Adrenal gland (tissue), 12 donors: ENCODE results near the gene OPCML. TPM values are rescaled to one million over a fixed set of nuclear protein-coding genes. Genes with fewer than 3 reads are reported as not detected.

Experiments
- DNase-seq, 7 donors: peaks; one replicate each; pipeline ENCODE4 v3.0.0-alpha.2; 2019 to 2020
- H3K27ac ChIP-seq, 5 donors: fragments of 200-600 bp; sonication (generic) in 4 of 5; 1 replicate in 3 of 5; 2 replicates in 2 of 5; pipeline versions ENCODE4 v1.5.1 to v1.8.0; 2016 to 2020; ENCODE audit warnings: mild to moderate bottlenecking in 1 of 5
- H3K27me3 ChIP-seq: fragments of 200-600 bp; 2 replicates; pipeline ENCODE4 v1.8.0; 2021
- H3K36me3 ChIP-seq, 2 donors: fragments of 200-600 bp; replicated peaks in 1 of 2; 1 replicate in 1 of 2; 2 replicates in 1 of 2; pipeline versions ENCODE4 v1.5.1 to v1.8.0; 2018 to 2022
- H3K4me1 ChIP-seq, 2 donors: fragments of 200-600 bp; replicated peaks in 1 of 2; 1 replicate in 1 of 2; 2 replicates in 1 of 2; pipeline versions ENCODE4 v1.5.1 to v1.8.0; 2018 to 2021
- H3K4me3 ChIP-seq, 4 donors: fragments of 200-600 bp; sonication (generic) in 3 of 4; one replicate each; pipeline ENCODE4 v1.5.1; 2016 to 2018
- H3K9me3 ChIP-seq, 3 donors: fragments of 200-600 bp; sonication (generic) in 1 of 3; replicated peaks in 1 of 3; 1 replicate in 2 of 3; 2 replicates in 1 of 3; pipeline versions ENCODE4 v1.5.1 to v1.8.0; 2016 to 2021
- CTCF ChIP-seq, 6 experiments: fragments of 450-650 bp in 4 of 6; fragments of 200-600 bp in 2 of 6; sonication (generic) in 1 of 6; IDR thresholded peaks; 1 replicate in 5 of 6; 2 replicates in 1 of 6; pipeline versions ENCODE4 v1.5.1 to v1.8.0; 2016 to 2021; ENCODE audit warnings: antibody characterized with exemption in 6 of 6, mild to moderate bottlenecking in 2 of 6, moderate library complexity in 1 of 6
- POLR2A ChIP-seq, 2 donors: fragments of 450-650 bp; IDR thresholded peaks; one replicate each; pipeline ENCODE4 v1.6.1; 2017; ENCODE audit warnings: antibody characterized with exemption in 2 of 2, mild to moderate bottlenecking in 2 of 2, moderate library complexity in 1 of 2
- WGBS, 4 donors: extraction: QIAGEN DNeasy Blood & Tissue Kit in 2 of 4; methylation state at CpG; one replicate each; pipeline versions ENCODE4 v1.1.5 to v1.1.7; 2013 to 2017; 5-methylcytosine and 5-hydroxymethylcytosine counted together
- intact Hi-C, 2 donors: fragments of 100-400 bp; cut with DNase I; formaldehyde crosslinking; loops; one replicate each; pipeline versions ENCODE4 v1.14.1 to v1.15.0; 2022 to 2023
- polyA plus RNA-seq, 3 donors: library from polyadenylated mRNA; stranded (reverse); fragments of 200-250 nt in 2 of 3; fragments of 350-450 nt in 1 of 3; fragmentation: Illumina TruSeq in 1 of 3; extraction: RNeasy Lipid Tissue Mini Kit (QIAGEN cat#74804) in 1 of 3; gene quantifications; one replicate each; pipeline ENCODE4 v1.2.3, GENCODE V29; 2013 to 2014
- total RNA-seq, 9 donors: library from RNA; depleted of rRNA in 4 of 9; stranded (reverse); fragments of >200 nt in 4 of 9; fragments of 120-200 nt in 1 of 9; fragmentation: NEBNext Ultra II Directional in 1 of 9; extraction: Animal tissue kit (Norgen Biotek cat#: 25700) in 1 of 9; gene quantifications; one replicate each; pipeline versions ENCODE4 v1.1.0 to v1.2.4, GENCODE V29; 2013 to 2023
- donor health status: healthy with polysubstance abuse.
- donor health status: Bipolar disorder and iron deficiency.
- donor health status: DM: yes; HTN: yes; CAD: no.
- donor health status: DM: no; HTN: no; CAD: no.
- donor health status: DM: no; HTN: no; CAD: no.
- donor health status: DM: yes; HTN: yes; CAD: no.

The OPCML gene
- total and polyA plus RNA-seq, 12 donors, result 0.10 to 5.5 (median 0.72) TPM; not detected in 5

GRCh38 chr11:133154781-133155180, 377.5 kb downstream of the OPCML start:
- Histone ChIP-seq H3K27ac (no peak overlapping the region), H3K27me3 (peaks cover 3% of the 10 kb centered on the region), H3K9me3 (no peaks in the 10 kb centered on the region), H3K4me3 (no peak overlapping the region), H3K36me3 (no peaks in the 10 kb centered on the region), H3K4me1 (no peaks in the 10 kb centered on the region)
- no peak for DNase-seq
- WGBS, 4 donors, result 48 to 66% (median 61%) methylated on average over 4 of the region's 4 CpGs
- intact Hi-C loops, result no loop called here
- no peak for TF ChIP-seq CTCF (IDR thresholded peaks at IDR 0.05)
- no peak for TF ChIP-seq POLR2A (IDR thresholded peaks at IDR 0.05)

- TF ChIP-seq CTCF (IDR thresholded peaks at IDR 0.05) (no peak), POLR2A (IDR thresholded peaks at IDR 0.05) (no peak)
- no peak for DNase-seq
- Histone ChIP-seq H3K4me1 (no peaks in the 10 kb centered on the region), H3K4me3 (no peak overlapping the region), H3K36me3 (no peaks in the 10 kb centered on the region), H3K27me3 (peaks cover 3% of the 10 kb centered on the region), H3K9me3 (no peaks in the 10 kb centered on the region), H3K27ac (no peak overlapping the region)
- 53 to 62% (median 56%) methylated on average over 8 of the region's 8 CpGs for WGBS, 4 donors
- intact Hi-C loops, result no loop called here
Measured at GRCh38 chr11:133154076-133154475, 378.2 kb downstream of the OPCML start.

GRCh38 chr11:133153031-133153430, 379.3 kb downstream of the OPCML start:
- Histone ChIP-seq H3K27ac (no peak overlapping the region), H3K4me1 (no peaks in the 10 kb centered on the region), H3K36me3 (no peaks in the 10 kb centered on the region), H3K9me3 (no peaks in the 10 kb centered on the region), H3K4me3 (no peak overlapping the region), H3K27me3 (peaks cover 3% of the 10 kb centered on the region)
- intact Hi-C loops, result no loop called here
- no peak for DNase-seq
- TF ChIP-seq POLR2A (IDR thresholded peaks at IDR 0.05) (no peak), CTCF (IDR thresholded peaks at IDR 0.05) (no peak)
- WGBS, 4 donors, result 55 to 79% (median 62%) methylated on average over 15 to 18 of the region's 18 CpGs

- Histone ChIP-seq H3K9me3 (no peaks in the 10 kb centered on the region), H3K4me1 (no peaks in the 10 kb centered on the region), H3K36me3 (no peaks in the 10 kb centered on the region), H3K27me3 (no peaks in the 10 kb centered on the region), H3K4me3 (no peak overlapping the region), H3K27ac (no peak overlapping the region)
- 42 to 62% (median 45%) methylated on average over 5 of the region's 5 CpGs for WGBS, 4 donors
- DNase-seq, result no peak
- intact Hi-C loops, result no loop called here
- no peak for TF ChIP-seq POLR2A (IDR thresholded peaks at IDR 0.05)
- TF ChIP-seq CTCF (IDR thresholded peaks at IDR 0.05), result no peak
Measured at GRCh38 chr11:133149698-133150097, 382.6 kb downstream of the OPCML start.
